AML-193 (cell line): Measurements from ENCODE around the gene PDYN.
"Not testable (repeated sequence)": the region's sequence is repeated elsewhere in the genome, so short reads cannot be mapped to it uniquely, and the experiment has no call there.

Source experiments
- DNase-seq, 2 experiments: peaks; one replicate each; lab custom pipeline; 2025; lab: John Stamatoyannopoulos, UW

PDYN gene

GRCh38 chr20:1993986-1994385 is at the start of gene PDYN:
PDYN (minus strand) TSS chr20:1994058; CDS start chr20:1983084, 10,974 bp downstream.
- no peak for DNase-seq

- no peak for DNase-seq
Observed at GRCh38 chr20:2042400-2042799, 48.5 kb upstream of the PDYN start.

- no peak for DNase-seq
Observed at GRCh38 chr20:2038161-2038560, 44.3 kb upstream of the PDYN start.

GRCh38 chr20:2037296-2037914 is 43.5 kb upstream of the PDYN start:
- no peak for DNase-seq

- DNase-seq = not testable (repeated sequence)
Observed at GRCh38 chr20:2036357-2036756, 42.5 kb upstream of the PDYN start.

GRCh38 chr20:2032168-2032567 is 38.3 kb upstream of the PDYN start:
- DNase-seq = no peak

- DNase-seq = no peak
Observed at GRCh38 chr20:2026514-2026913, 32.7 kb upstream of the PDYN start.

- DNase-seq = no peak
Observed at GRCh38 chr20:2026004-2026403, 32.1 kb upstream of the PDYN start.

GRCh38 chr20:2023151-2023550 is 29.3 kb upstream of the PDYN start:
- DNase-seq = no peak

GRCh38 chr20:2022163-2022562 is 28.3 kb upstream of the PDYN start:
- DNase-seq = no peak

GRCh38 chr20:2010533-2010932 is 16.7 kb upstream of the PDYN start:
- no peak for DNase-seq

GRCh38 chr20:2006452-2007361 is 12.8 kb upstream of the PDYN start:
- peak; percentile 39 for DNase-seq

GRCh38 chr20:2005831-2006426 is 12.1 kb upstream of the PDYN start:
- peak; percentile 37 to 48 for DNase-seq

GRCh38 chr20:2005359-2005758 is 11.5 kb upstream of the PDYN start:
- no peak for DNase-seq

GRCh38 chr20:2004171-2004570 is 10.3 kb upstream of the PDYN start:
- DNase-seq = no peak

GRCh38 chr20:2002365-2002764 is 8.5 kb upstream of the PDYN start:
- no peak for DNase-seq

- no peak for DNase-seq
Observed at GRCh38 chr20:2001119-2001518, 7.3 kb upstream of the PDYN start.

GRCh38 chr20:2000285-2000684 is 6.4 kb upstream of the PDYN start:
- peak; percentile 8 to 29 for DNase-seq

GRCh38 chr20:1998715-1999114 is 4.9 kb upstream of the PDYN start:
- no peak for DNase-seq

- DNase-seq = no peak
Observed at GRCh38 chr20:1998193-1998520, 4.3 kb upstream of the PDYN start.

GRCh38 chr20:1997483-1998192 is 3.8 kb upstream of the PDYN start:
- DNase-seq = no peak

- DNase-seq = no peak
Observed at GRCh38 chr20:1995531-1996310, 1.9 kb upstream of the PDYN start.
